ENCODE results near the gene HCFC1.

Gene HCFC1

GRCh38 chrX:153921511-153922446 is 49.8 kb downstream of the HCFC1 start:
- peak in 1 of 6 experiments; percentile 17 for DNase-seq

DNA sequence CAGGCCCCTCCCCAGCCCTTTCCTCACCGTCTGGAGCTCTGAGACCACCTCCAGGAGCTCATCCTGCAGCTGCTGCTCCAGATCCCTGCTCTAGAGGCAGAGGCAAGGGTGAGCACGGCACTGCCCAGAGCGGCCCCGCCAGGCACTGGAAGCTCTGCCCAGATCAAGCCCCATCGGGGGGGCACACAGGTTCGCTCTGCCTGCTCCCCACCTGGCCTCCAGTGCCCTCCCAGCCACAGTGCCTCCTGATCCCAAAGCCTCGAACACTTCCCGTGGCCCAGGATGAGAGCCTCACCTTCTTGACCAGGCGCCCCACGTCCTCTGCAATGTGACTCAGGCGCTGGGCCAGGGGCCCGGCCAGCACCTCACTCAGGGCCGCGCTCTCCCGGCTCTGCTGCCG is 50.5 kb downstream of the HCFC1 start:
- DNase-seq: no peak

GRCh38 chrX:153920546-153920945 is 51.1 kb downstream of the HCFC1 start:
- no peak for DNase-seq

DNA sequence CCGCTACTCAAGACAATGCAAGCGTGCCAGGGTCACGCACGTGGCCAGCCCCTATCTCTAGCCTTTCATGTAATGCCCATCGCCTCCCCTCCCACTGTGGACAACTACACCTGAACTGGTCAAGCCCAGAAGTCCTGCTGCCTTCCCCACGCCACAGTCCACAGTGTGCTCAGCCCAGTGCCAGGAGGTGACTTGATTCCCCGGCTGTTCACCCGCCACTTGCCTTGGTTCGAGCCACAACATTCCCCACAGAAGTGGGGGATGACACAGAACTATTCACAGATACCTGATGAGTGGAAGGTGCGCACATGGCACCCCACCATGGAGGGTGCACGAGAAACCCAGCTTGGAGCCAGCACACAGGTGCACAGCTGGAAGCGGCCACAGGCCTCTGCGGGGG is 52.3 kb downstream of the HCFC1 start:
- DNase-seq: no peak

- DNase-seq: no peak
These were observed 53.7 kb downstream of the HCFC1 start for GRCh38 chrX:153917869-153918268.

DNA sequence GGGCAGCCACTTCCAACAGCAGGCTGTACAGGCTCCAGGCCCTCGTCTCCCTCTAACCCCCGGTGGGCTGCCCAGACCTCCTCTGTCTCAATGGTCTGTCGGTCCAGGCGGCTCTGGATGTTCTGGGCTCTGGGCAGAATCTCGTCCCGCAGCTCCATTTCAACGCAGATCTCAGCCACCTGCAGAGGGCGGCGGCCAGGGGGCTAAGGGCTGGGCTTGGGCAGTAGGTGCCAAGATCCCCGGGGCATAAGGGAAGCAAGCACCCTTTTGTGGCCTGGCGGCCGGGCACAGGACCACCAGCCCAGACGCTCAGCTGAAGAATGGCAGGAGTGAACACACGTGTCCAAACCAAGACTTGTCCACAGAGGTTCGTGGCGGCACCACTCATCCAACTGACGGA is 57.9 kb downstream of the HCFC1 start:
- no peak for DNase-seq

GRCh38 chrX:153913211-153913610 is 58.4 kb downstream of the HCFC1 start:
- DNase-seq: no peak

DNA sequence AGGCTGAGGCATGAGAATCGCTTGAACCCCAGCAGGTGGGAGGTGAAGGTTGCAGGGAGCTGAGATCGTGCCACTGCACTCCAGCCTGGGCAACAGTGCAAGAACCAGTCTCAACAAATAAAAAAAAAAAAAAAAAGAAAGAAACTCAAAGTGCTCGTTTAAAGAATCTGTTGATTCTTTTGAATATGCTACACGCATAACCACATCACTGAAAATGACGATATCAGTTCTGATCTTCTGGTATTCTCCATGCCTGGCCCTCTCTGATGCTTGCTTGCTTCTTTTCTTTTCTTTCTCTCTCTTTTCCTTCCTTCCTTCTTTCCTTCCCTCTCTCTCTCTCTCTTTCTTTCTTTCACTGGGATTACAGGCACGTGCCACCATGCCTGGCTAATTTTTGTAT is 59.8 kb downstream of the HCFC1 start:
- DNase-seq: peak in 2 of 6 experiments; percentile 30 to 44

GRCh38 chrX:153910446-153910845 is 61.2 kb downstream of the HCFC1 start:
- DNase-seq: no peak

- no peak for DNase-seq
These were observed 61.6 kb downstream of the HCFC1 start for GRCh38 chrX:153909980-153910360.

DNA sequence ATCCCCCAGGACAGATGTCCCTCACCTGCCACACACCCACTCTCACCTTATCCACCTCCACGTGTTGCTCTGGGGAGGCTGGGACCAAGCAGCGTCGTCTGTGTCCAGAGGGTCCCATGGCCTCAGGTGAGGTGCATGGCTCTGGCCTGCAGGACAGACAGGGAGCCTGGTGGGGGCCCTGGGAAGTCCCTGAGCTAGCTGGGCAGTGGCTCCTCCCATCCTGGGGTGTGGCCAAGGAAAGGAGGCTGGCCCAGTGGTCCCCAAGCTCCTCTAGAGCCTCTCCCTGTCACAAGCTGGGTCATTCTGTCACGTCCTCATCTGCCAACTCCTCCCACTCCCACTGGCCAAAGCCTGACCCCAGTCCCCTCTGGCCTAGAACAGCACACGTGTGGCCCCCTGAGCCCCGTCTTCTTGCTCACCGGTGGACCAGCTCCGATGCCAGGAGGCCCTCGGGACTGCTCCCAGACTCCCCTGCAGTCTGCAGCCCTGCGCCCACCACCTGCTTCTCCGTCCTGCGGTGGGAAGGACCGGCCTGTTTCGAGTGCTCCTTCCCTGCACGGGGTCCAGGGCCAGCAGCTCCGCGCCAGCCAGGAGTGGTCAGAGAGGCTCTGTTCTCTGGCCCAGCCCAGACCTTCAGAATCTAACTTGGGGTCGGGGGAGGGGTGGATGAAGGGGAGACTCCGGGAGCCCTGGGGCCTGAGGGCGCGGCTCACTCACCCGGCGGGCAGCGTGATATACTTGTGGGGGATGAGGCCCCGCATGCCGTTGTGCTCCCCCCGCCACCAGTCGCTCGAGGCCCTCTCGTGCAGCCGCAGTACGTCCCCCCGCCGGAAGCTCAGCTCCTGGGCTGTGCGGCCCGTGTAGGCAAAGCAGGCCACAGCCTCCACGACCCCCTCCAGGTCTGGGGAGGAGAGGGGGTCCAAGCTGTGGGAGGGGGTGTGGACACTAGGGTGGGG is 62.3 kb downstream of the HCFC1 start:
- no peak for DNase-seq

DNA sequence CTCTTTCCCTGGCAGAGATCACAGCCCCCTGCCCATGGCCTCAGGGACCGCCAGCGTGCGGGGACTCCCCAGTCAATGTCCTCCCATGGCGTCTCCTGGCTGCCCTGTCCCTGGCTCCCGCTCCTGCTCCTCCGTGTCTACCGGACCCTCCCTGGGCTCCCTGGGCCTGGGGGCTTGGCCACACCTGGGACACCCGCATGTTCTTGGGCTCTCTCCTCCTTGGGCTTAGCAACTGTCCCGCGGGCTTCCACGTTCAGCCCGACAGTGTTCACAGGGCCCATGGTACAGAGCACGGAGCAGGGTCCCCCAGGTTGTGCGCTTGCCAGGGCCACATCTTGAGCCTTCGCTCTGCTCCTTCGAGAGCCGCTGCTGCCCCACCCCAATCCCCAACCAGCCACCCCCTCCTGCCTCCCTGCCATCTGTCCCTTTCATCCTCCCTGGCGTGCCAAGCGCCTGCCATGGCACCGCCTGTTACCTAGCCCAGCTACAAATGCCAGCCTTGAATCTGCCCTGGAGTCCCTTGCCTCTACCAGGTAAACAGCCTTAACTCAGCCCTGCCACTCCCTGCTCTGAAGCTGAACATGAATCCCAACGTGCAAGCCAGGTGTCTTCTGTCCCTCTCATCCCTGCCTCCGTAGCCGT is 63.3 kb downstream of the HCFC1 start:
- no peak for DNase-seq

- no peak for DNase-seq
These were observed 64.2 kb downstream of the HCFC1 start for GRCh38 chrX:153907456-153907855.

GRCh38 chrX:153906126-153906917 is 65.3 kb downstream of the HCFC1 start:
- DNase-seq: peak in 1 of 6 experiments; percentile 10

GRCh38 chrX:153905481-153906095 is 66.0 kb downstream of the HCFC1 start:
- DNase-seq: no peak

GRCh38 chrX:153903991-153904957 is 67.3 kb downstream of the HCFC1 start, which contains the start of gene AVPR2:
Gene AVPR2 (plus strand): TSS chrX:153904673. CDS start chrX:153905146, 473 bp downstream.
- DNase-seq: peak in 1 of 6 experiments; percentile 23

DNA sequence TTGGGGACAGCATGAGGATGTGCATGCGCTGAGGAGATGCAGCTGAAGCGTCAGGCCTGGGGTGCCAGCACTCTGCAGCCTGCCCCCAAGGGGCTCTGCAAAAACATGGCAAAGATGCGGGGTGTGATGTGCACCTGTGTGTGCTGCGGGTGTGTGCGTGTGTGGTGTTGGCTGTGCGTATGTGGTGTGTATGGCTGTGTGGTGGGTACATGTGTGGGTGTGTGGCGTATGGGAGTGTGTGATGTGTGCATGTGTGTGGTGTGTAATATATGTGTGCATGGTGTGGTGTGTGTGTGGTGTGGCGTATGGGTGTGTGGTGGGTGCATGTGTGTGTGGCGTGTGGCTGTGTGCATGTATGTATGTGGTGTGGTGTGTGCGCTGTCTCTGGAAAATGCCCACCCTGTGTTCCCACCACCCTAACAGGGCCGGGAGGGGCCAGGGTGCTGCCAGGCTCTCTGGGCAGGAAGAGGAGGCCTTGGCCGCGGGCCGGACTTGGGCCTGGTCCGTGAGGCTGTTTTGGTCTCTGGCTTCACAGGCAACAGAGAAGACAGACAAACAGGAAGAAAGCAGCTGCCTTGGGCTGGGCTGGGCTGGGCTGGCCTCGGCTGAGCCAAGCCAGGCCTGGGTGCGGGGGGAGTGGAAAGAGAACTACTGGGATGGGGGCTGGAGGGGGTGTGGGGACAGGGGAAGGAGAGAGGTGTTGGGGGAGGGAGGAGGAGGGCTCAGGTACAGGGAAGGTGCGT is 68.2 kb downstream of the HCFC1 start:
- peak in 1 of 6 experiments; percentile 27 for DNase-seq

DNA sequence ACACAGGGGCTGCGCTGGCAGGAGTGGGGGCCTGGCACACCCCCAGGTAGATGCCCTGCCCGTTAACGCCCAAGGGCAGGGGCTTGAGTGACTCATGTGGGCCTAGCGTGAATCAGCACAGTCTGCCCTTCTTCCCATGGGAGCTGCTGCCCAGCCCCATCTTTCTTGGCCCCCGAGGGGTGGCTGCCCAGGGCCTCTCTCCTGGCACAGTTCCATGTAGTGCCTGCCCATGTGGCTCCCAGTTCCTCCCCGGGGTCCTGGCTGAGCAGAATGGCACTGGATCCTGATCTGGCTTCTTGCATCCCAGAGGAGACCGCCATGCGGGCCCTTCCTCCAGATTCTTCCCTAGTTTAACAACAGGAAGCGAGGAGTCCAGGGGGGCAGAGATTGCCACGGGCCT is 69.2 kb downstream of the HCFC1 start:
- peak in 1 of 6 experiments; percentile 12 for DNase-seq

- no peak for DNase-seq
These were observed 69.9 kb downstream of the HCFC1 start for GRCh38 chrX:153901753-153902140.
